ENCODE results near the gene PLPP3.

The PLPP3 gene

DNA sequence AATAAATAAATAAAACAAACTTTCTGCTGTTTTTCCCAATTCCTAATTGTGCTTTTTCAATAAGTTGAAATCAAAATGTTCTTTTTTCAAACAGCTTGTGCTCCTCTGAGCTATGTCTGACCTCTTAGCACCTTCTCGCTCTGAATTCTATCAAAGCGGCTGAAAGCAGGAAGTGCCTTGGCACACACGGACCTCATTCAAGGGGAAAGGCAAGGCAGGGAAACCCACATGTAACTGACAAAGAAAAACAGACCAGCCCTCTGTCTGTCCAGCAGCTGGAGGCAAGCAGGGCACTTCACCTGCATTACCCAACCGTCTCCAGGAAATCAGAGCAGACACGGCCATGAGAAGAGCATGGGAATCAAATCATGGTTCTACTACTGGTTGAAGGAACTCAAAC lies 56.7 kb downstream of the PLPP3 start:
- no peak for DNase-seq (ENCODE audit: low read depth in 2 of 2)

DNA sequence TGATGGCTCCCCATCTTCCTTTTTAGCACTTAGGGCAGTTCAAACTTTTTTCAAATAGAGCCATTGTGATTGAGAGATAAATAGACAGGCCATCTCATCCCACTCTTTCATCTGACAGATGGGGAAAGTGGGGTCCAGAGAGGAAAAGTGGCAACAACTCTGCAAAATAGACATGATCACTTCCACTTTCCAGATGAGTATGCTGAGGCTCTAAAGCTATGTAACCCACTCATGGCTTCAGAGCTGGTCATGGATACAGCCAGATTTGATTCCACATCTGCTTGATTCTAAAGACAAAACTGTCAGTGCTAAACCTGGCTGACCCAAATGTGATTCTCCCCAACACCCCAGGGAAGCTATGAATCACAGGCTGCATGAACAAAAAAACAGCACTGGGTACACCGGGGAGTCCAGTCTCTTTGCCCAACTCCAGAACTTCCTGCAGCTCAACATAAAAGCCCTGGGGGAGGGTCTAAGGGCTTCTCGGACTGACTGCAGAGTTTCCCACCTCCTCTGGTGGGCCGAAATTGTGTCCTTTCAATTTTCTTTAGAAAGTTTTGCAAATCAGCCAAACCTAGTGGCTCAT lies 59.3 kb downstream of the PLPP3 start:
- no peak for DNase-seq (ENCODE audit: low read depth in 2 of 2)

DNA sequence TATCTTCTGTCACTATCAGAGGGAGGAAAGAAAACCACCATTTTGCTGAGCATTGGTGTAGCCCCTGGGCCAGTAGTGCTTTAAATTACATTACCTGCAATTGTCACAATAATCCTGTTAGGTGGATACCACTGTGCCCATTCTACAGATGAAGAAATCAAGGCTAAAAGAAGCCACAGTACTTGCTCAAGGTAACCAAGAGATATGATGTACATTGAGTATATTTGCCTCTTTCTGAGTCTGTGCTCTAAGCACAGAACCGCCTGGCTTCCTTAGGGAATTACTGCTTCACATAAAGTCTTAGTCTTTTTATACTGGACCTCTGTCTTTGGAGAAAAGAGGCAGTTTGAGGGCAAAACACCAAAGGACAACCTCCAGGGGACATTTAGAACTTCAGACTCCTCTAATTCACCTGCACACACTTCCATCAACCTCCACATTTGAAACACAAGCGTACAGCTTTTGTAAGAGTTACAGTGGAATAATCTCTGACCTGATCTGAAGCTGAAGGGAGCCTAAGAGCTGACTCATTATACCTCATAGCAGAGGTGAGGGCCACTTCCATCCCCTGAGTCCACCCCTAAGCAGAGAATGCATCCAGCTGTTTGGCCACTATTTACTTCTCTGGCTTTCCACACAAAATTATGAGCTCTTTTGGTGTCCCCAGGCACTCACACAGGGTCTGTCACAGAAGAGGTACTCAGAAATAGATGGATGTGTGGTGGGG lies 61.8 kb downstream of the PLPP3 start:
- no peak for DNase-seq (ENCODE audit: low read depth in 2 of 2)

DNA sequence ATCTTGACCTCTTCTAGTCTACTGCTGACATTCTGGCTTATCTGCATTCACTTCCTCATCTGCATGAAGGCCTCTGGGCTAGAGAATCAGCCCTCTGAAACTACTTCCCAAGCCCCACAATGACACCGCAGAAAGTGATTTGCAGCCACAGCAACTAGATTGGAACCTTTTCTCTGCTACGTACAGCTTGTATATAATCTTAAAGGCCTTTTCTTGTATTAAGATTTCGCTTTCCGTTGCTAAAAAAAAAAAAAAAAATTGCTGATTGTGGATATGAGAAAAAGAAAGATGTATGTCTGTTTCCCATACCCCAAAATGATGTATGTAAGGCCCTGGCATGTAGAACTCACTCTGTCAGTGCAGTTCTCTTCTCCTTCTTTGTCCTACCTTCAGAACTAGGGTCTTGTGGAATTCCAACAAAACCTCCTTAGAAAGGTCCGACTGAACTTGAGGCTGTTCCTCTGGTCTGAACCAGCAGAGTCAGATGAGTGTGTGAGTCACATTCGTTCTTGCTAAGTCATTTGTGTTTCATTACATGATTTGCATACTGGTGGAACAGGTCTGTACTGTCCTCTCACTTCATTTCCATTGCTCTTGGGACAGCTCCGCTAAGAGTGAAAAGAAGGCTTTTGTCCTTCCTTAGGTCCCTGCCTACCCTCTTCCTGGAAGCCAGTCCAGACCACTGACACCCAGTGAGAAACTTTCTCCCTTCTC lies 62.7 kb downstream of the PLPP3 start:
- DNase-seq (ENCODE audit: low read depth in 2 of 2): no peak

DNA sequence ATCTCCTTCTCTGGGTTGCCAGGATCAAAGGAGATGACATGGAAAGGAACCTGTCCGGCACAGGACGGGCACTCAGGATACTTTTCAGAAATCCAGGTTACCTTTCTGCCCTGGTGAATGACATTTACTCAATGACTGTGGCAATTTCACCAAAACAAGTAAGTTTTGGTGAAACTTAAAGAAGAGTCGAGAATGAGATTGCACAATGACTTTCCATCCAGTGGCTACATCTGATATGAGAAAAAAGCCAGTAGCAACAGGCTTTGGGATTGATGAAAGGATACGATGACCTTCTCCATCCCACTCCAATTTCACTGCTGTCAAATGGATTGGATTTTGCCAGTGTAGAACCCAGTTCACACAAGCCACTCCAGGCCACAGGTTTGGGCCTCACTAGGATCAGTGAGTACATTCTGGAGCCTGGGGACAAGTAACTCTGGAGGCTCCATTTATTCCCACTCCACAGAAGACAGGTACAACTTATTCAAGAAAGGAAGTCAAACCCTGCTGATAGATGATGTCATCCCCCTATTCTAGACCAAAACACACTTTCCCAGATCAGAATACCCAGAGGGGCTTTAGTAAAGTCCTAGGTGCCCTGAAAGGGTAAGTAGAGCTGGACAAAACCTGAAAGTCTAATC lies 63.3 kb downstream of the PLPP3 start:
- no peak for DNase-seq (ENCODE audit: low read depth in 2 of 2)

DNA sequence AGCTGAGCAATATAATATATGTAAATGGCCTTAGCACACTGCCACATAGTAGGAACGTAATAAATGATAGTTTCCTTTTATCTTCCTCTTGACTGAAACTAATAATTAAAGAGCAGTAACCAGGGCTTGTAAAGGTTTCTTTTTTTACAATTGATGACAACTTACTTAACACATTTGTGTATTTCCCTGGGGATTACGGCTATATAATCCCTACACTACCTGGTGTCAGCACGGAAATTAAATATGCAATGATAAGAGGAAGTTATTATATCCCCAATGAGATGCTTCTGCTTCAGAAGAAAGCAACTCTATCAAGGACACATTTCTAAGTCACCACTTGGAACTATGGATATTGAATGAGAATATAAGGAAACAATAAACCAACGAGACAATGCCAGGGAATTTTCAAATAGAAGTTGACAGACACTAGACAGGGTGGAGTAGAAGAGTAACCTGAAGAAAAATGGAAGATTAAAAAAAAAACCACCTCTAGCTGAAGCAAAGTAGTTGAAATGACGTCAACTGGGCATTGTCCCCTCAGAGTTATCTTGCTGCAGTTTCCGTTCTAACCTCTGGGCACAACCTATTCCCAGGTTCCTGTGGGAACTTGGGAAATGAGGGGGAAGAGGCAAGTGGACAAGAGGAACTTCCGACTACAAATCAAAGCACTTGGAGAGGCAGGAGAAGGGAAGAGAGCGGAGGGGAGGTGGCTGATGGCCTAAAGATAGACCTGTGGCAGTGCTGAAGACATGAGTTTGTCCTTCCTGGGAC lies 66.5 kb downstream of the PLPP3 start:
- DNase-seq (ENCODE audit: low read depth in 2 of 2): no peak

DNA sequence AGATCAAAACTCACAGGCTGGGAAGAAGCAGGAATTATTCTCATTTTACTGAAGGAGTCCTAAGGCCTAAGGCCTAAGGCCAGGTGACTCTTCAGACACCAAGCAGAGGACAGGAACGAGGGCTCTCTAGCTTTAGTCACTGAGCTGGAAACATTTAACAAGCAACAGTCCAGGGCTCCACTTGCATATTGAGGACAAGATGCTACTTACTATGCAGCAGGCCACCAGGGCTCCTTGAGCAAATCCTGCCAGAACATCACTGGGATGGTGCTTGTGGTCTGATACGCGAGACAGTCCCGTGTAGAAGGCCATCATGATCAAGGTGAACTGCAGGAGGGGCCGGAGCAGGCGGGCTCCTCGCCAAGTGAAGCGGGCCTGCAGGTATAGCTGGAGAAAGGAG lies 67.6 kb downstream of the PLPP3 start:
- DNase-seq (ENCODE audit: low read depth in 2 of 2): no peak

DNA sequence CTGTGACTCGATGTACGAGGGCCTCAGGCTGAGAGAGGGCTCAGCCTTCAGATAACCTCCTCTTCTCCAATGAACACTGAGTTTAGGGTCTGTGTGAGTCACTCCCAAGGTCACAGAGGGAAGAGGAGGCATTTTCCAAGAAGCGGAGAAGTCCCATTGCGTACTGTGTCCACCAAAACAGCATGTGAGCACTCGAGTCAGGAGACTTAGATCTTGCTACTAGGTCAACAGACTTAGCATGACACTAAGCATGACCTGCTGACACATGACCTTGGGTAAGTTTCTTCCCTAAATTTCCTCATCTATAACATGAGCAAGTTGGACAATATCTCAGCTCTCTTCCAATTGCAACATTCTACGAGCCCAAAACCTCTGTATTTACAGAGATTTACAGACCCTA lies 68.0 kb downstream of the PLPP3 start:
- DNase-seq (ENCODE audit: low read depth in 2 of 2): no peak

DNA sequence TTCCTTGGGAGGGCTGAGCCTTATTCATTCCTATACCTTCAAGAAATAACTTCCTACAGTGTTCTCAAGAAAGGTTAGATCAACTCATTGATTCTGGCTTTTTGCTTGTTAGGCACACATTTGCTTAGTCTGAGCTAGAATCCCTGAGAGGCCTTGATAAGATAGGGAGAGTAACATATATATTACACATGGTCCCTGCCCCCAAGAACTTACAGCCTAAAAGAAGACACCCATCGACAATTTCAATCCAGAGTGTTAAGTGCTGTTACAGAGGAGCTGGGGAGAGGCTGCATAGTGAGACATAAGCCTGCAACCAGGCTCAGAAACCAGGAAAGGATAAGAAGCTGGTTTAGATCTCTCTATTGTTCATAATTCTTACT lies 68.7 kb downstream of the PLPP3 start:
- DNase-seq (ENCODE audit: low read depth in 2 of 2): no peak

DNA sequence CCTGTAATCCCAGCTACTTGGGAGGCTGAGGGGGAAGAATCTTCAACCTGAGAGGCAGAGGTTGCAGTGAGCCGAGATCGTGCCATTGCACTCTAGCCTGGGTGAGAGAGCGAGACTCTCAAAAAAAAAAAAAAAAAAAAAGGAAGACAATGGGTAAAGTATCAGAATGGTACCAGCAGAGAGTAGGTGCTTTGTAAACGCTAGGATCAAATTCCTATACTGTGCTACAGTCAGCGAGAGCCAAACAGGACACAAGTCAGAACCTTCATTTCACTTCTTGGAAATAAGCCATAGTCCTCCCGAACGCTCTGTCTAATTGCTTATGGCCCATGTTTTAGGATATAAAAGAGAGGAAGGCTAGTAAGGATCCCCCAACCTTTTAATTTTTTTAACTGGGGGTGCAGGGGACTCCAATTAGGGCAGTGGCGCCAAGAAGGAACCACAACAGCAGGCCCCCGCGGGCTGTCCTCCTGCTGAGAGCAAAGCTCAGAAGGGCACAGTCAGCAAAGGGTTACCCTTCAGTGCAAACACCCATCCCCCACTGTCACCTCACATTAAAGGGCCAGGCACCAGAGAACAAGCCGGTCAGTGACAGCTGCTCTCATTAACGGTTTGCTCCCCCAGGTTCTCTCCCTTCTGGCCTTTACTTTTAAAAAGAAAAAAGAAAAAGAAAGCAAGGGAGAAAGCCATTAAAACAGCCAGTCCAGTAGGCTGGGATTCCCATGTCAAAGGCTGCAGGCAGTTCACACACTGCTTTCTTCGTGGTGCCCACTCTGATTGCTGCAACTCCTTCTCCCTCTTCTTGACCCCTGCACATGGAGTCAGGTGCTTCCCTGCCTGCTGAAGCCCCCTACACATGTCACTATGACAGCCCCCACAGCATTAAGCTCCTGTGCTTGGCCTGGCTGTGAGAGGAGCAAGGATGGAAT lies 69.4 kb downstream of the PLPP3 start:
- no peak for DNase-seq (ENCODE audit: low read depth in 2 of 2)

DNA sequence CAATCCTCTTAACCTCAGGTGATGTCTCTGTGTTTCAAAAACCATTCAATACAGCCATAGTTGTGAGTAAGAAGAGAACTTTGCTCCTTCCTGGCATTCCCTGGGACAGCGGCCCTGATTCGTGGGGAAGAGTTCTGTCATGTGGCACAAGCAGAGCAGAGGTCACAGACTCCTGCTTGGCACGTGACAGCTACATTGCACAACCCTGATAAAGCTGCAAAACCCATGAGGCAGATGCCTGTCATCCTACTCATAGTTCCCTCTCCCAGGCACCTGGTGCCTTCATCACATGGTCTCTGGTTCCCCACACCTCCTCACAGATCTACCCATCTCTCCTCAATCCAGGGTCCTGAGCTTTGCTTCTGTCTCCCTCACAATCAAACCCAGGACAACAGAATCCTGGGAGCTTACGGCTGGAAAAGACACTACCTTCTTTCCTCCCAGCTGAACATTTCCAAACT lies 70.8 kb downstream of the PLPP3 start:
- DNase-seq (ENCODE audit: low read depth in 2 of 2): no peak

DNA sequence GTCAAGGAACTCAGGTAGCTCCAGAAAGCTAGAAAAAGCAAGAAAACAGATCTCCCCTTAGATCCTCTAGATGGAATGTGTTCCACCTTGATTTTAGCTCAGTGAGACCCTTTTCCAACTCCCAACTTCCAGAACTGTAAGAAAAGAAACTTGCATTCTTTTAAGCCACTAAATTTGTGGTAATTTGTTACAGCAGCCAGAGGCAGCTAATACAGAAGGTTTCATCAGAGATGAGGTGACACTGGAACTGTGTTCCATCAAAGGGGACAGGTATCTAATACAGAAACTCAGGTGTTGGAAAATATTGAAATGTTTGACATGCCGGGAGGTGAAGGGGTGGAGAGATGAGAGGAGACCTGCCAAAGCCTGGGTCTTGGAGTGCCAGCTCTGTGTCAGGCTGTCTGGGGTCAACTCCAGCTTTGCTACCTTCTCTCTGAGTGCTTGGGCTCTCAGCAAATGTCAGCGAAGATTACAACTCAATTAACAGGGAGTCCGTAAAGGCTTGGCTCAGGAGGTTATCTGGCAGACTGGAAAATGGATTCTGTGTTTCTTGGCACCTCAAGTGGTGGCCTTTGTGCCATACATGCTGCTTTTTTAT lies 71.3 kb downstream of the PLPP3 start:
- DNase-seq (ENCODE audit: low read depth in 2 of 2): no peak

DNA sequence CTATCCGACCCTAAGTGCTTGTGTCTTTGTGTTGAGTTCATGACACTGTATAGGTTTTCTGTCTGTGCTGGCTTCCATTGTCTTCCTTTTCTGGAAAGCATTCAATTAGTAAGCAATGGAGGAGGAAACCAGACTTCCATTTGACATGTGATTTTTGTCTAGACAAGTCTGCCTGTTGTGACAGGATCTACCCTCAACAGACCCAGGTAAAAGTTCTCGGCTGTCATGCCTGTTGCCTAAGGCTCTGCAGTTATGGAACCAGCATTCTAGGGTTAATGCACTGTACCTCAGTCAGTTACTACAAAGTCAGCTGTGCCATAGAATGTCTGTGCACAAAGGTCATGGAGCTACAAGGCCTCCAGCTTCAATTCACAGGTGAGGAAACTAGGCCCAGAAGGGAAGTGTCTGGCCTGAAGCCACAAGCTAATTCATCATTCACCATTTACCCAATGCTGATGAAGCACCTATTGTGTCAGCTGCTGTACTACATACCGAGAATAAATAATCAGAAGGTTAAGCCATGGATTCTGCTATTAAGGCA lies 72.3 kb downstream of the PLPP3 start:
- DNase-seq (ENCODE audit: low read depth in 2 of 2): no peak

DNA sequence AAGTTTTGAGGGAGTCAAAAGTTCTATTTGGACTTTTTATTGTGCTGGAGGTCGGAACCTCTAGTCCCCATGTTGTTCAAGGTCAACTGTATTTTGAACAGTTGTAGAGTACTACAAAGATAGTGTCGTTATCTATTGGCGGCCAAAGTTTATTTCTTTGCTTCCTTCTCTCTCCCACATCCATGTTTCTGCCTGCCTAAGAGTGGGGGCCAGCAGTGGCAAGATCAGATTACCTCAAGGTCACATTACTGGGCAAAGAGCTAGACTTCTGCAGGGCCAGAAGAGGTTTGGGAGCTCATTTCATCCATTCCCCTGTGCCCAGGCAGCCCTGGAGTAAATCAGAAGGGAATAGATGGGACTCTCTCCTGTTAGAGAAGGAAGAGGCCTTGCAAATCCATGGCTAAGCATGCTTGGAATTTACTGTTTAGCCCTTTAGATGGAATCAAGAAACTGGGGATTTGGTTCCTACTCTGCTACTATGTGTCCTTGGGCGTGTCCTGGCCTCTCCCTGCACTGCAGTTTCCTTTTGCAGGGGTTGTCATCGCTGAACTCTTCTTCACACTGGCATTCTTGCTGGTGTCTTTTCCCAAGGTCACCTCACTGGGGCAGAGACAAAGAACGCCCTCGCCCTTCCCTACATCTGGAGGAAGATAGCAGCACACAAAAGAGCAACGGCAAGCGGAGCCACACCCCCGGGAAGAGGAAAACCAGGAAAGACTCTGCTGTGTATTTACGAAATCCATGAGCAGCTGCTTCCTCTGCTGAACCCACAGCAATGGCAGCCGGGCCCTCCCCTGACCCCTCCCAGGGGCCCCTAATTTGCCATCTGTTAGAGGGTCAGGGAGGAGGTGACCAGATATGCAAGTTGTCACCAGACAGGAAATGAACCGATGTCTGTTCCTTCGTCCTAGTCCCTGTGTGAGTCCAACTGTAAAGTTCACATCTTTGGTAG lies 73.3 kb downstream of the PLPP3 start:
- DNase-seq (ENCODE audit: low read depth in 2 of 2): no peak

DNA sequence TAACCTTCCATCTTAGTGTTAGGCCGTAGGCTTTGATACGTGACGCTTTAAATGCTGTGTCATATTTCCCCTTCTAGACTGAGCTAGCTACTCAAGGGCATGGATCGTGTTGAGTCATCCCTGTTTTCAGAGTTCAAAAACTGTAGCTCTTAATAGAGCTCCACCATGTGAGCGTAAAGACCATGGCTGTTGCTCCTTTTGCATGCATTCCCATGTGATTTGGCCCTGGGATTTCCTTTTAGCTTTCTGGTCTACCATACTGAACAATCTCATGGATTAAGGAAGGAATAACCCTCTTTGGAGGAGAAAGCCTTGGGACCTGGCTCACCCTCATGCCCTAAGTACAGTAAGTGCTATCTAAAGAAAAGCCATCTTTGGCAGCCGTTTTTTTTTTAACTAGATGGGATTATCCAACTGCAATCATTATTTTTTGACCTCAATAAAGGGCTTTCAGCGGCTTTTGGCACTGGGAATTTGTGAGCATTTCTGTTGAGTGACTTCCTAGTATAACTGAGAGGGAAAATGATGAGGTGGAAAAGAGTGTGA lies 76.6 kb downstream of the PLPP3 start:
- DNase-seq (ENCODE audit: low read depth in 2 of 2): no peak

DNA sequence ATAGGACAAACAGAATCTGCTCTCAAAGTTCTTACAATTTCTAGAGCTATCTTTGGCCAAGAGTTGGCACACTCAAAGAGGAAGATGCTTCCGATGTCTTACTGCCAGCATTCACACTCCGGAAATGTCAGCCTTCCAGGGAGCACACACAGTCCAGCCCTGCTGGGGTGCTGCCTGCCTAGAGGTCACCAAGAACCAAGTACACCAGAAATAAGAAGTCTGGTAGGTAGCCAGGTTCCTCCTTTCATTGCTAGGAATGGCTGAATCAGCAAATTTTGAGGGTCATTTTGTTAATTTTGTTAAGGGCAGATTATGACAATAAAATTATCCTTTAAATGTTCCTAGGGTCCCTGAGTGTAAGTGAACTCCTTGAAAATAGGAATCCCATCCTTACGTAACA lies 77.5 kb downstream of the PLPP3 start:
- DNase-seq (ENCODE audit: low read depth in 2 of 2): no peak

DNA sequence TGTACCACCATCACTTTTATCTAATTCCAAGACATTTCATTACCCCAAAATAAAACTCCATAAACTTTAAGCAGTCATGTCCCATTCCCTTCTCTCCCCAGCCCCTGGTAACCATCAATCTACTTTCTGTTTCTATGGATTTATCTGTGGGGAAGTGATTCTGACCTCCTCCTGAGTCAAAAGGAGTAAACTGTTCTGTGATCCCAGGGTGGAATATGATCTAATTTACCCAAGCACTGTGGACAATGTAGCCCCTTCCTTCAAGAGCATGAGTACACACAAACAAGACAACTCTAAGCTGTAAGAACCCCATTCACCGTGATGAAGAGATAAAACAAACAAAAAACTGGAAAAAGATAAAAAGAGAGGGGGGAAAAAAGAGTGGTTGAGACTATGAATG lies 77.9 kb downstream of the PLPP3 start:
- no peak for DNase-seq (ENCODE audit: low read depth in 2 of 2)

Measured in activated CD8-positive, alpha-beta memory T cell treated with anti-CD3 and anti-CD28 coated beads for 4 hours (primary cell).